Adrenal gland (tissue), 5 donors: Measurements from ENCODE around the gene EIPR1.

Source experiments
- POLR2A ChIP-seq, 2 donors: fragments of 450-650 bp; IDR thresholded peaks; one replicate each; pipeline ENCODE4 v1.6.1; 2017; ENCODE audit warnings: antibody characterized with exemption in 2 of 2, mild to moderate bottlenecking in 2 of 2, moderate library complexity in 1 of 2
- TF ChIP-seq, protein P1 (sequence below), 6 experiments: fragments of 450-650 bp in 4 of 6; fragments of 200-600 bp in 2 of 6; sonication (generic) in 1 of 6; IDR thresholded peaks; 1 replicate in 5 of 6; 2 replicates in 1 of 6; pipeline versions ENCODE4 v1.5.1 to v1.8.0; 2016 to 2021; ENCODE audit warnings: antibody characterized with exemption in 6 of 6, mild to moderate bottlenecking in 2 of 6, moderate library complexity in 1 of 6
- donor health status: DM: no; HTN: no; CAD: no.

GRCh38 chr2:3244486-3244885 is 133.1 kb downstream of the EIPR1 start:
- TF ChIP-seq, protein P1, sequence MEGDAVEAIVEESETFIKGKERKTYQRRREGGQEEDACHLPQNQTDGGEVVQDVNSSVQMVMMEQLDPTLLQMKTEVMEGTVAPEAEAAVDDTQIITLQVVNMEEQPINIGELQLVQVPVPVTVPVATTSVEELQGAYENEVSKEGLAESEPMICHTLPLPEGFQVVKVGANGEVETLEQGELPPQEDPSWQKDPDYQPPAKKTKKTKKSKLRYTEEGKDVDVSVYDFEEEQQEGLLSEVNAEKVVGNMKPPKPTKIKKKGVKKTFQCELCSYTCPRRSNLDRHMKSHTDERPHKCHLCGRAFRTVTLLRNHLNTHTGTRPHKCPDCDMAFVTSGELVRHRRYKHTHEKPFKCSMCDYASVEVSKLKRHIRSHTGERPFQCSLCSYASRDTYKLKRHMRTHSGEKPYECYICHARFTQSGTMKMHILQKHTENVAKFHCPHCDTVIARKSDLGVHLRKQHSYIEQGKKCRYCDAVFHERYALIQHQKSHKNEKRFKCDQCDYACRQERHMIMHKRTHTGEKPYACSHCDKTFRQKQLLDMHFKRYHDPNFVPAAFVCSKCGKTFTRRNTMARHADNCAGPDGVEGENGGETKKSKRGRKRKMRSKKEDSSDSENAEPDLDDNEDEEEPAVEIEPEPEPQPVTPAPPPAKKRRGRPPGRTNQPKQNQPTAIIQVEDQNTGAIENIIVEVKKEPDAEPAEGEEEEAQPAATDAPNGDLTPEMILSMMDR (IDR thresholded peaks at IDR 0.05): no peak
- TF ChIP-seq POLR2A (IDR thresholded peaks at IDR 0.05): no peak
